ENCODE measurements around the gene TTLL3. TPM values are rescaled to one million over a fixed set of nuclear protein-coding genes. Genes with fewer than 3 reads are reported as not detected.

Gene TTLL3
- total RNA-seq, 1 experiment from 2014 or later = 10.3 TPM

DNA sequence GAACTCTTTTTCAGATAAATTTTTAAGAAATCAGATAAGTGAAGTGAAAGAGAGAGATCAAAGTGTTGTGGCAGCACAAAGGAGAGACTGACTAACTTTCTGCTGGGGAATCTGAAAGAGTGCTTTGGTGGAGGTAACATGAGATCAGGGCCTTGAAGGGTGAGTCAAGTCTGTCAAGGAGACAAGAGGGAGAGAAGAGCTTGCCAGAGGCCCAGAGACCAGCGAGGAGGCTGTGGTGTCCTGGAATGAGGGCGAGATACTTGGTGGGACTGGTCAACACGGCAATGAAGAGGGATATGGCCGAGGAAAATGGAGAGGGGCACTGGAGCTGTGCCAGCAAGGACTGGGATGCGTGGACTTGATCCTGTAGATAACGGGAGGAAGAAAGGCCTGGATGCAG is 22.3 kb upstream of the TTLL3 start:
- H3K4me3 ChIP-seq (ENCODE audit: low read depth, low read length) = no peak overlapping the region
- Mint-ChIP-seq H3K9me3 (ENCODE audit: unreplicated experiment) (no peaks in the 10 kb centered on the region), H3K27ac (ENCODE audit: unreplicated experiment) (no peak overlapping the region), H3K4me1 (ENCODE audit: low read depth, unreplicated experiment) (peaks cover 12% of the 10 kb centered on the region), H3K4me3 (ENCODE audit: unreplicated experiment) (no peak overlapping the region), H3K27me3 (ENCODE audit: insufficient read depth, unreplicated experiment) (no peaks in the 10 kb centered on the region), H3K36me3 (ENCODE audit: insufficient read depth, unreplicated experiment) (peaks cover 67% of the 10 kb centered on the region)
- H3K36me3 ChIP-seq (ENCODE audit: control insufficient read depth, insufficient read depth, low read length) = peaks cover 3% of the 10 kb centered on the region
- H3K27me3 ChIP-seq (replicated peaks; ENCODE audit: control insufficient read depth, insufficient read depth, low read length) = no peaks in the 10 kb centered on the region
- intact Hi-C loops (cut with micrococcal nuclease; ENCODE audit: unreplicated experiment) = no loop called here
- TF ChIP-seq, protein P1, sequence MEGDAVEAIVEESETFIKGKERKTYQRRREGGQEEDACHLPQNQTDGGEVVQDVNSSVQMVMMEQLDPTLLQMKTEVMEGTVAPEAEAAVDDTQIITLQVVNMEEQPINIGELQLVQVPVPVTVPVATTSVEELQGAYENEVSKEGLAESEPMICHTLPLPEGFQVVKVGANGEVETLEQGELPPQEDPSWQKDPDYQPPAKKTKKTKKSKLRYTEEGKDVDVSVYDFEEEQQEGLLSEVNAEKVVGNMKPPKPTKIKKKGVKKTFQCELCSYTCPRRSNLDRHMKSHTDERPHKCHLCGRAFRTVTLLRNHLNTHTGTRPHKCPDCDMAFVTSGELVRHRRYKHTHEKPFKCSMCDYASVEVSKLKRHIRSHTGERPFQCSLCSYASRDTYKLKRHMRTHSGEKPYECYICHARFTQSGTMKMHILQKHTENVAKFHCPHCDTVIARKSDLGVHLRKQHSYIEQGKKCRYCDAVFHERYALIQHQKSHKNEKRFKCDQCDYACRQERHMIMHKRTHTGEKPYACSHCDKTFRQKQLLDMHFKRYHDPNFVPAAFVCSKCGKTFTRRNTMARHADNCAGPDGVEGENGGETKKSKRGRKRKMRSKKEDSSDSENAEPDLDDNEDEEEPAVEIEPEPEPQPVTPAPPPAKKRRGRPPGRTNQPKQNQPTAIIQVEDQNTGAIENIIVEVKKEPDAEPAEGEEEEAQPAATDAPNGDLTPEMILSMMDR (IDR thresholded peaks at IDR 0.05; ENCODE audit: insufficient read depth in 1 of 2, low read depth in 1 of 2, low read length in 1 of 2, severe bottlenecking in 1 of 2, unreplicated experiment in 1 of 2) = no peak
- ChIA-PET POLR2A (no interaction called here), CTCF (no interaction called here)
- 0 out of 2 replicates have a peak, but pooled peaks cover 6% of the 10 kb centered on the region for H3K4me1 ChIP-seq
- no peak for DNase-seq
- no peaks in the 10 kb centered on the region for H3K9me3 ChIP-seq
- BruUV-seq (replicated peaks) = no TSS peak

GRCh38 chr3:9791127-9791526 is 18.9 kb upstream of the TTLL3 start:
- Histone ChIP-seq H3K4me3 (ENCODE audit: low read depth, low read length) (no peak overlapping the region), H3K36me3 (ENCODE audit: control insufficient read depth, insufficient read depth, low read length) (peaks cover 3% of the 10 kb centered on the region), H3K4me1 (0 out of 2 replicates have a peak, but pooled peaks cover 6% of the 10 kb centered on the region), H3K9me3 (no peaks in the 10 kb centered on the region), H3K27me3 (replicated peaks; ENCODE audit: control insufficient read depth, insufficient read depth, low read length) (no peaks in the 10 kb centered on the region)
- H3K4me1 Mint-ChIP-seq (ENCODE audit: low read depth, unreplicated experiment) = peaks cover 12% of the 10 kb centered on the region
- CTCF ChIA-PET = no interaction called here
- H3K27ac Mint-ChIP-seq (ENCODE audit: unreplicated experiment) = no peak overlapping the region
- TF ChIP-seq, protein P1 (IDR thresholded peaks at IDR 0.05; ENCODE audit: insufficient read depth in 1 of 2, low read depth in 1 of 2, low read length in 1 of 2, severe bottlenecking in 1 of 2, unreplicated experiment in 1 of 2) = no peak
- intact Hi-C loops (cut with micrococcal nuclease; ENCODE audit: unreplicated experiment) = no loop called here
- BruUV-seq (replicated peaks) = no TSS peak
- H3K4me3 Mint-ChIP-seq (ENCODE audit: unreplicated experiment) = no peak overlapping the region
- H3K9me3 Mint-ChIP-seq (ENCODE audit: unreplicated experiment) = no peaks in the 10 kb centered on the region
- no peak for DNase-seq
- no peaks in the 10 kb centered on the region for H3K27me3 Mint-ChIP-seq (ENCODE audit: insufficient read depth, unreplicated experiment)
- peaks cover 75% of the 10 kb centered on the region for H3K36me3 Mint-ChIP-seq (ENCODE audit: insufficient read depth, unreplicated experiment)
- POLR2A ChIA-PET = no interaction called here

- no peaks in the 10 kb centered on the region for H3K27me3 ChIP-seq (replicated peaks; ENCODE audit: control insufficient read depth, insufficient read depth, low read length)
- peak overlapping the region; percentile 100 for H3K27ac Mint-ChIP-seq (ENCODE audit: unreplicated experiment)
Measured at GRCh38 chr3:9791790-9792404, 18.2 kb upstream of the TTLL3 start.

More at GRCh38 chr3:9791790-9792404, 18.2 kb upstream of the TTLL3 start:
- CTCF ChIA-PET = interaction anchor here (1.3 kb wide), 1 partner anchor 60 kb away, joined by 4 read pairs; the partner anchor contains the start of gene BRPF1
- Histone ChIP-seq H3K36me3 (ENCODE audit: control insufficient read depth, insufficient read depth, low read length) (peaks cover 3% of the 10 kb centered on the region), H3K4me1 (0 out of 2 replicates have a peak, but pooled peaks cover 6% of the 10 kb centered on the region), H3K9me3 (no peaks in the 10 kb centered on the region), H3K4me3 (ENCODE audit: low read depth, low read length) (peak overlapping the region; percentile 80)
- peak overlapping the region; percentile 92 for H3K4me3 Mint-ChIP-seq (ENCODE audit: unreplicated experiment)
- H3K4me1 Mint-ChIP-seq (ENCODE audit: low read depth, unreplicated experiment) = peaks cover 12% of the 10 kb centered on the region
- POLR2A ChIA-PET = interaction anchor here (1.0 to 1.4 kb wide), 5 partner anchors 42 to 456 kb away, joined by 3 to 14 read pairs (median 3); partner anchors contain the start of genes FANCD2, MTMR14, OGG1 and TATDN2
- BruUV-seq (replicated peaks) = TSS peak; percentile 64
- H3K9me3 Mint-ChIP-seq (ENCODE audit: unreplicated experiment) = no peaks in the 10 kb centered on the region
- intact Hi-C loops (cut with micrococcal nuclease; ENCODE audit: unreplicated experiment) = loop anchor here (1.0 kb wide), 1 partner anchor 42 kb away; no protein-coding TSS in a partner anchor
- DNase-seq = no peak
- TF ChIP-seq, protein P1 (IDR thresholded peaks at IDR 0.05; ENCODE audit: insufficient read depth in 1 of 2, low read depth in 1 of 2, low read length in 1 of 2, severe bottlenecking in 1 of 2, unreplicated experiment in 1 of 2) = no peak
- H3K36me3 Mint-ChIP-seq (ENCODE audit: insufficient read depth, unreplicated experiment) = peaks cover 75% of the 10 kb centered on the region
- no peaks in the 10 kb centered on the region for H3K27me3 Mint-ChIP-seq (ENCODE audit: insufficient read depth, unreplicated experiment)

Data from Caco-2 (cell line).